Thyroid gland (tissue), 4 donors: Measurements from ENCODE around the gene ARL6.

Source experiments
- POLR2A ChIP-seq, 2 donors: fragments of 450-650 bp; IDR thresholded peaks; one replicate each; pipeline ENCODE4 v1.6.1; 2017; ENCODE audit warnings: antibody characterized with exemption in 2 of 2, mild to moderate bottlenecking in 2 of 2, moderate library complexity in 1 of 2
- TF ChIP-seq, protein P1 (sequence below), 6 experiments: fragments of 200-600 bp in 3 of 6; fragments of 450-650 bp in 3 of 6; sonication (generic) in 3 of 6; IDR thresholded peaks; one replicate each; pipeline ENCODE4 v1.5.1; 2016 to 2019; ENCODE audit warnings: antibody characterized with exemption in 6 of 6, mild to moderate bottlenecking in 2 of 6, inconsistent platforms in 1 of 6, moderate library complexity in 1 of 6

DNA sequence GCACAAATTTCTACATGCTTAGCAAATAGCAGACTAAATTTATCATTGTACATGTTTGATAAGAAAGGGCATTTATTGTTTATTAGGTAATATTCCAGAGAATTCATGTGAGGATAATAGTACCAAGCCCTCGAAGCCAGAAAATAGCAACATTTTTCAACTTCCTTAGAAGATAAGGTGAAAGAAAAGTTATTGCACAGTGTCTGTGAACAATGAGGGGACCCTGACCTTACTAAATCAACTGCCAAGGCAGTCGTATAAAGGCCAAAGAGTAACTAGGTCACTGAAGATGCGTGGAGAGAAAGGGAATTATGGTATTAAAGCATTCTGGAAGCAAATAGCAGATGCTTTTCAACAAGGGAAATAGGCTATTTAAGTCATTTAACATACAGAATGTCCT lies 20.3 kb upstream of the ARL6 start:
- TF ChIP-seq, protein P1, sequence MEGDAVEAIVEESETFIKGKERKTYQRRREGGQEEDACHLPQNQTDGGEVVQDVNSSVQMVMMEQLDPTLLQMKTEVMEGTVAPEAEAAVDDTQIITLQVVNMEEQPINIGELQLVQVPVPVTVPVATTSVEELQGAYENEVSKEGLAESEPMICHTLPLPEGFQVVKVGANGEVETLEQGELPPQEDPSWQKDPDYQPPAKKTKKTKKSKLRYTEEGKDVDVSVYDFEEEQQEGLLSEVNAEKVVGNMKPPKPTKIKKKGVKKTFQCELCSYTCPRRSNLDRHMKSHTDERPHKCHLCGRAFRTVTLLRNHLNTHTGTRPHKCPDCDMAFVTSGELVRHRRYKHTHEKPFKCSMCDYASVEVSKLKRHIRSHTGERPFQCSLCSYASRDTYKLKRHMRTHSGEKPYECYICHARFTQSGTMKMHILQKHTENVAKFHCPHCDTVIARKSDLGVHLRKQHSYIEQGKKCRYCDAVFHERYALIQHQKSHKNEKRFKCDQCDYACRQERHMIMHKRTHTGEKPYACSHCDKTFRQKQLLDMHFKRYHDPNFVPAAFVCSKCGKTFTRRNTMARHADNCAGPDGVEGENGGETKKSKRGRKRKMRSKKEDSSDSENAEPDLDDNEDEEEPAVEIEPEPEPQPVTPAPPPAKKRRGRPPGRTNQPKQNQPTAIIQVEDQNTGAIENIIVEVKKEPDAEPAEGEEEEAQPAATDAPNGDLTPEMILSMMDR (IDR thresholded peaks at IDR 0.05), result no peak
- TF ChIP-seq POLR2A (IDR thresholded peaks at IDR 0.05), result no peak
